ENCODE data around the gene CABCOCO1. TPM values are rescaled to one million over a fixed set of nuclear protein-coding genes. Genes with fewer than 3 reads are reported as not detected.
A peak's percentile ranks its signal among the peaks of the same experiment; 100 is the strongest.

Gene CABCOCO1
- total and polyA plus RNA-seq, 2 of the 13 experiments (the other 11 are each of a cell fraction or from before 2014, with no cell fraction given) = not detected

GRCh38 chr10:61664985-61665384 lies 2.3 kb downstream of the CABCOCO1 start:
- CTCF ChIA-PET (ENCODE audit: low intra/inter-chr PET ratio, low total read pairs) = no interaction called here
- POLR2A ChIA-PET = no interaction called here
- no peak for DNase-seq (ENCODE audit: low spot score)
- H3K36me3 ChIP-seq (replicated peaks in 1 of 2; ENCODE audit: control insufficient read depth in 1 of 2, insufficient read depth in 2 of 2, low read length in 2 of 2) = no peaks in the 10 kb centered on the region
- H3K27me3 ChIP-seq (ENCODE audit: control insufficient read depth in 1 of 2, insufficient read depth in 2 of 2, low read length in 2 of 2) = 0 out of 5 replicates have a peak, but pooled peaks cover 0 to 2% of the 10 kb centered on the region in 2 experiments
- H3K4me2 ChIP-seq (ENCODE audit: low read depth, low read length) = no peak overlapping the region
- no peak for ATAC-seq
- BruUV-seq (replicated peaks) = no TSS peak
- H3K4me1 ChIP-seq (ENCODE audit: insufficient read depth, low read length) = no peaks in the 10 kb centered on the region
- no peaks in the 10 kb centered on the region for H4K20me1 ChIP-seq (ENCODE audit: insufficient read depth, low read length)
- in situ Hi-C loops (cut with HindIII; ENCODE audit: extremely low pct_ligation_motif_present, low pct_unique_long_range_greater_than_20kb) (no loop called here), intact Hi-C loops (cut with micrococcal nuclease; ENCODE audit: unreplicated experiment) (no loop called here)
- no peak overlapping the region for H3K4me3 ChIP-seq (replicated peaks in 1 of 3; ENCODE audit: insufficient read depth in 1 of 3, low read depth in 2 of 3, low read length in 3 of 3)
- no peak overlapping the region for H3K27ac ChIP-seq (ENCODE audit: extremely low read length, insufficient read depth, low read length)
- no peak for FAIRE-seq
- no peak overlapping the region for H3K9ac ChIP-seq (ENCODE audit: insufficient read depth, low read depth, low read length)
- H3K9me3 ChIP-seq (ENCODE audit: low read length) = no peaks in the 10 kb centered on the region
- no peak overlapping the region for H2AFZ ChIP-seq (ENCODE audit: low read length)
- WGBS (ENCODE audit: low lambda C conversion rate) = 2% methylated on average over 2 of the region's 2 CpGs
- no peaks in the 10 kb centered on the region for H3K79me2 ChIP-seq (ENCODE audit: insufficient read depth, low read length)
- no peak for TF ChIP-seq AKNA (CRISPR knock-in tag; IDR thresholded peaks at IDR 0.05; ENCODE audit: borderline replicate concordance)
- peak; percentile 40; the same call in 1 of the 2 replicates for TF ChIP-seq MAFF (IDR thresholded peaks at IDR 0.05; ENCODE audit: low read depth, low read length)
- no peak for TF ChIP-seq ZXDC (CRISPR knock-in tag; IDR thresholded peaks at IDR 0.05)
- no peak for TF ChIP-seq NR3C1 (CRISPR knock-in tag; IDR thresholded peaks at IDR 0.05)
- TF ChIP-seq ZHX2 (IDR thresholded peaks at IDR 0.05; ENCODE audit: low read depth) = no peak
- no peak for TF ChIP-seq ZHX2 (CRISPR knock-in tag; IDR thresholded peaks at IDR 0.05; ENCODE audit: borderline replicate concordance)
- no peak for TF ChIP-seq EED (CRISPR knock-in tag; IDR thresholded peaks at IDR 0.05)
- TF ChIP-seq ZNF615 (CRISPR knock-in tag; IDR thresholded peaks at IDR 0.05; ENCODE audit: borderline replicate concordance) = no peak
- TF ChIP-seq ZNF737 (CRISPR knock-in tag; IDR thresholded peaks at IDR 0.05; ENCODE audit: borderline replicate concordance) = no peak
- no peak for TF ChIP-seq RARG (CRISPR knock-in tag; IDR thresholded peaks at IDR 0.05; ENCODE audit: low read depth)

All from HepG2 (cell line).